Uterus (tissue), 2 donors: ENCODE measurements around the gene VAMP3.

Experiments used
- CTCF ChIP-seq, 4 experiments: fragments of 200-600 bp in 2 of 4; fragments of 450-650 bp in 2 of 4; sonication (generic) in 2 of 4; IDR thresholded peaks; one replicate each; pipeline ENCODE4 v1.5.1; 2016 to 2019; ENCODE audit warnings: antibody characterized with exemption in 4 of 4, mild to moderate bottlenecking in 2 of 4, moderate library complexity in 1 of 4
- POLR2A ChIP-seq, 2 donors: fragments of 450-650 bp; IDR thresholded peaks; one replicate each; pipeline ENCODE4 v1.6.1; 2016; ENCODE audit warnings: antibody characterized with exemption in 2 of 2, mild to moderate bottlenecking in 1 of 2, moderate library complexity in 1 of 2

- TF ChIP-seq CTCF (IDR thresholded peaks at IDR 0.05), result no peak
- TF ChIP-seq POLR2A (IDR thresholded peaks at IDR 0.05), result no peak
Observed at GRCh38 chr1:7810395-7810794, 39.3 kb downstream of the VAMP3 start.
